HL-60 (cell line): ENCODE data around the gene SLC46A2.

Experiments
- DNase-seq, 2 experiments: peaks; one replicate each; pipeline ENCODE4 v3.0.0-alpha.2; 2010 to 2020; ENCODE audit warnings: low read depth in 1 of 2, low spot score in 1 of 2
- H3K27ac ChIP-seq: fragments of 250-450 bp; sonication (Bioruptor Pico); replicated peaks from 2 replicates; pipeline ENCODE4 v1.5.1; 2020; ENCODE audit warnings: mild to moderate bottlenecking, moderate library complexity
- H3K27me3 ChIP-seq: fragments of 250-450 bp; sonication (Bioruptor Pico); 2 replicates; pipeline ENCODE4 v1.5.1; 2021; ENCODE audit warnings: mild to moderate bottlenecking, moderate library complexity; ENCODE audit not compliant: insufficient read depth, poor library complexity, severe bottlenecking
- H3K4me3 ChIP-seq: replicated peaks from 2 replicates; pipeline ENCODE4 v1.5.1; 2011; ENCODE audit warnings: mild to moderate bottlenecking, control low read depth, low read length; ENCODE audit not compliant: insufficient read depth
- CTCF ChIP-seq: IDR thresholded peaks from one replicate; pipeline ENCODE4 v1.5.1; 2011; ENCODE audit warnings: low read length, control low read depth, inconsistent platforms; ENCODE audit not compliant: insufficient read depth
- GABPA ChIP-seq: IDR thresholded peaks from 2 replicates; pipeline ENCODE4 v1.6.1; 2012; ENCODE audit warnings: low read depth
- POLR2AphosphoS5 ChIP-seq: IDR thresholded peaks from 2 replicates; pipeline ENCODE4 v1.6.1; 2012; ENCODE audit warnings: low read depth
- REST ChIP-seq: IDR thresholded peaks from 2 replicates; pipeline ENCODE4 v1.6.1; 2012; ENCODE audit warnings: low read depth; ENCODE audit not compliant: insufficient replicate concordance
- SPI1 ChIP-seq: IDR thresholded peaks from 2 replicates; pipeline ENCODE4 v1.6.1; 2012; ENCODE audit warnings: low read depth, mild to moderate bottlenecking, borderline replicate concordance

The SLC46A2 gene

GRCh38 chr9:112914524-112914923 lies 23.8 kb upstream of the SLC46A2 start:
- Histone ChIP-seq H3K4me3 (no peak overlapping the region), H3K27ac (no peak overlapping the region), H3K27me3 (no peaks in the 10 kb centered on the region)
- TF ChIP-seq SPI1, result no peak
- TF ChIP-seq POLR2AphosphoS5, result no peak
- no peak for TF ChIP-seq CTCF
- no peak for TF ChIP-seq REST
- no peak for TF ChIP-seq GABPA
- peak in 1 of 2 experiments; percentile 9 for DNase-seq

- H3K4me3 ChIP-seq, result no peak overlapping the region
- H3K27ac ChIP-seq, result no peak overlapping the region
- H3K27me3 ChIP-seq, result no peaks in the 10 kb centered on the region
- TF ChIP-seq SPI1, result no peak
- TF ChIP-seq POLR2AphosphoS5, result no peak
- TF ChIP-seq GABPA, result no peak
- TF ChIP-seq CTCF, result no peak
- TF ChIP-seq REST, result no peak
- no peak for DNase-seq
These were observed 22.6 kb upstream of the SLC46A2 start for GRCh38 chr9:112913326-112913725.

- TF ChIP-seq POLR2AphosphoS5, result no peak
- TF ChIP-seq GABPA, result no peak
- TF ChIP-seq CTCF, result no peak
- TF ChIP-seq SPI1, result no peak
- TF ChIP-seq REST, result no peak
- no peak for DNase-seq
These were observed 22.0 kb upstream of the SLC46A2 start for GRCh38 chr9:112912636-112913035.

More at GRCh38 chr9:112912636-112913035, 22.0 kb upstream of the SLC46A2 start:
- Histone ChIP-seq H3K27me3 (no peaks in the 10 kb centered on the region), H3K4me3 (no peak overlapping the region), H3K27ac (no peak overlapping the region)
